NCI-H345 treated with DMSO at 0.1 percent for 48 hours (cell line): ENCODE data around the gene SNED1.

Source experiments
- DNase-seq: peaks from one replicate; lab custom pipeline; 2025; ENCODE audit not compliant: unreplicated experiment; lab: John Stamatoyannopoulos, UW

Gene SNED1

GRCh38 chr2:241020629-241021190, 22.3 kb downstream of the SNED1 start:
- no peak for DNase-seq

DNA sequence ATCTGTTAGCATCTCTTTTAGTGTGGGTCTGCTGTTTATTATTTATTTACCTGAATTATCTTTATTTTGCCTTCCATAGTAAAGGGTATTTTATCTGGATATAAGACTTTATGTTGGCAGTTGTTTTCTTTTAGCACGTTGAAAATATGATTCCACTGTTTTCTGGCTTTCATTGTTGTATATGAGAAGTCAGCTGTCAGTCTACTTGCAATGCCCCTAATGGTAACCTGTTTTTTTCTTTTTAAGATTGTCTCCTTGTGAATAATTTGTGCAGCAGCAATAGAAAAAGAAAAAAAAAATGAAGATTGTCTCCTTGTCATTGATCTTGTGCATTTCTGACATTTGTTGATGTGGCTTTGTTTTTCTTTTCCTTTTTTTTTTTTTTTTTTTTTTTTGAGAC, 27.2 kb downstream of the SNED1 start:
- no peak for DNase-seq

DNA sequence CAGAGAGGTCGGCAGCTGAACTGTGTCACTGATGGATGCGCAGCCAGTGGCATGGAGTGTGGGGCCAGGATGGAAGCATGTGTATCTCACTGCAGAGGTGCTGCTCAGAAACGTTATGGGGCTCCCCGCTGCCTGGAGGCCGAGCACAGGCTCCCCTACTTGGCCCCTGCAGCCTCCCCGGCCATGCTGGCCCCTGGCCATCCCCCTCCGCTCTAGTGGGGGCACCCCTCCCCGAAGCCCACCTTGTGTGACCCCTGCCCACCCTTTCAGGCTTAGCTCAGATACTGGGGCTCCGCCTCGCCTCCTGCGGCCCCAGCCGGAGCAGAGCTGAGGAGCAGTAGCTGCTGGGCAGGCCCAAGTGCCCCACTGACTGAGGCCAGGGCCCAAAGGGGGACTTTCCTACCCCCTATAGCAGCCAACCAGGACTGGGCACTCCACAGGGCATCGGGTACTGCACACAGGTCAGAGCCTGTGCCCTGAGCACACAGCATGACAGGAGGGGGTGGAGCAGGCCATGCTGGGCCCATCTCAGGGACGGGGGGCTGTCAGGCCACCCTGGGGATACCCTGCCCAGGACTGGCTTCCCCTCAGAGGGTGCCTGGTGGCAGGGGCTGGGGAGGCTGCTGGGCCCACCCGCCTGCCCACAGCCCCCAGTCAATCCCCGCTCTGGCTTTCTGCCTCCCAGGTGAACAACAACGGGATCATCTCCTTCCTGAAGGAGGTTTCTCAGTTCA, 31.3 kb downstream of the SNED1 start:
- DNase-seq, result no peak

DNA sequence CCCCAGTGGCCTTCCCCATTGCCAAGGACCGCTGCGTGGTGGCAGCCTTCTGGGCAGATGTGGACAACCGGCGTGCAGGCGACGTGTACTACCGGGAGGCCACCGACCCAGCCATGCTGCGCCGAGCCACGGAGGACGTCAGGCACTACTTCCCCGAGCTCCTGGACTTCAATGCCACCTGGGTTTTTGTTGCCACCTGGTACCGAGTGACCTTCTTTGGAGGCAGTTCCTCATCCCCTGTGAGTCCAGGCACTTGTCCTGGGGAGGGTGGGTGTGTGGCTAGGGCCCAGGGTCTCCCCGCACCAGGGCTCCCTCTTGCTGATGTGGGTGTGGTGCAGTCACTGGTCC, 31.9 kb downstream of the SNED1 start:
- no peak for DNase-seq

DNA sequence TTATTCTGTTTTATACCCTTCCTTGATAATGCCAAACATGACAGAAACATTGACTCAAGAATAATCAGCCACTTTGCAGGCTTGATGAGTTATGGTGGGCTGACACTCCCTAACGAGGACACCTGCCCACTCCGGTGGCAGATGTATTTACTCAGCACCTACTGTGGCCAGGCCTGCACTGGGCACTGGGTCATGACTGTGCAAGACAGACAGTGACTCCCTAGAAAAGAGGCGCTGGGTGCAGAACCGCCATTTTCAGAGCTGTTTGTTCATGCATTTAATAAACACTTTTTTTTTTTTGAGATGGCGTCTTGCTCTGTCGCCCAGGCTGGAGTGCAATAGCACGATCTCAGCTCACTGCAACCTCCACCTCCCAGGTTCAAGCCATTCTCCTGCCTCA, 32.5 kb downstream of the SNED1 start:
- DNase-seq, result no peak

- DNase-seq, result no peak
Measured at GRCh38 chr2:241031436-241032165, 33.2 kb downstream of the SNED1 start.

GRCh38 chr2:241033336-241033987, 35.0 kb downstream of the SNED1 start:
- no peak for DNase-seq

GRCh38 chr2:241033994-241034393, 35.6 kb downstream of the SNED1 start:
- no peak for DNase-seq

DNA sequence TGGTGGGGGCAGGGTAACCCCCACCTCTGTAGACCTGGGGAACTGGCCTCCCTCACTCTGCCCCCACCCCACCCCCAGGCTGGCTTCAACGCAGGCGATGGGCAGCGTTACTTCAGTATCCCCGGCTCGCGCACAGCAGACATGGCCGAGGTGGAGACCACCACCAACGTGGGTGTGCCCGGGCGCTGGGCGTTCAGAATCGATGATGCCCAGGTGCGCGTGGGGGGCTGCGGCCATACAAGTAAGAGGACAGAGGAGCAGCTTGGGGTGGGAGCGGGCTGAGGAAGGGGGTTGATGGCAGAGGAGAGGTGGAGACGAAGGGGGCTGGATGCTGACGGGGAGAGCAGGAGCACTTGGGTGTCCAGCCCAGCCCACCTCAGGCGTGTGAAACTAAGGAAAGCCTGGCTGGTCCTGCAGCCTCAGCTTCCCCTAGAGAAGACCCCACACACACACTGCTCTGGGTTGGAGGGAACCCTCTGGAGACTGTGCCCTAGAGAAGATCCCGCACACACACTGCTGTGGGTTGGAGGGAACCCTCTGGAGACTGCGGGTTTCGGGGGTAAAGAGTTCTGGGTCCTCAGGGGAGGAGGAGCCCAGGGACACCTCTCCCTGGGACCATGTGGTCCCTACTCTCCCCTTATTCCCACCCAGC, 36.2 kb downstream of the SNED1 start:
- DNase-seq, result no peak

DNA sequence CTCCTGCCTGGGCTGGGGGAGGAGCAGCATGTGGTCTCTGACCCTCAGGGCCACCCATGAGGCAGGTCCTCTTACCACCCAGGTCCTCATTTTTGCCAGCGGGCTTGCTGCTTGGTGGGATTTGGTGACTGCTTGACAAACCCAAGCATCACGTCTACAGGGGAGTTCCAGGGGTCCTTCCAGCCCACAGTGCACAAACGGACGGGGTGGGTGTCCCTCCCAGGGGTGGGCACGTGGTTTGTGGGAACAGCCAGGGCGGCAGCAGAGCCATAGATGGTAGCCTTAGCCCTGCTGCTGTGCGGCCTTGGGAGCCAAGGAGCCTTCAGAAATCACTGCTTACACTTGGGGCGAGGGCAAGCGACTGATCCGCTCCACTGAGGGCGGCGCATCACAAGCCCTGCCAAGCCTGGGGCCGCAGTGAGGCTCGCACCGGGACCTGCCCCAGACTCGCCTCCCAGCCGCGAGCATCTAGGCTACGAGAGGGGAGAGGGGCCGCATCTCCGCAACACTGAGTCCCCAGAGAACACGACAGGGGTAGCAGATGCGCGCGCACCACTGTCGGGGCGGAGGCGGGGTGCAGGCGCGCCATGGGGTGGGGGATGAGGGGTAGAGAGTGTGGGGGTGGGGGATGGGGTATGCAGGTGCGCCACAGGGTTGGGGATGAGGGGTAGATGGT, 36.9 kb downstream of the SNED1 start:
- no peak for DNase-seq

DNA sequence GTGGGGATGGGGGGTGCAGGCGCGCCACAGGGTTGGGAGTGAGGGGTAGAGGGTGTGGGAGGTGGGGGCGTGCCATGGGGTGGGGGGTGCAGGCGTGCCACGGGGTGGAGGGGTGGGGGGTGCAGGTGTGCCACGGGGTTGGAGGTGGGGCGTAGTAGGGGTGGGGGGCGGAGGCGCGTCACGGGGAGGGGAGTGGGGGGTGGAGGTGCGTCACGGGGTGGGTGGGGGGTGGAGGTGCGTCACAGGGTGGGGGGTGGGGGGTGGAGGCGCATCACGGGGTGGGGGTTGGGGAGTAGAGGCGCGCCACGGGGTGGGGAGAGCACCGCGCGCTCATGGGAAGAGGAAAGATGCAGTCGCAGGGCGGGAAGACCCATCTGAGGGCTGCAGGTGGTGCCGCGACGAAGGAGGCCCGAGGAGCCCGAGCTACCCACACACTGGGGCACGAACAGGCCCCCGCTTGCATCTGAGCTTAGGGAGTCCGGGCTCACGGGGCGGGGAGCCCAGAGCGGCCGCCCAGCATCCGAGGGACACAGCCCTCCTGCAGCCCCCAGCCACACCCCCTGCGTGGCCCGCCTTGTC, 37.5 kb downstream of the SNED1 start:
- DNase-seq, result no peak

GRCh38 chr2:241036397-241036963, 38.1 kb downstream of the SNED1 start:
- peak; percentile 31 for DNase-seq

GRCh38 chr2:241036964-241037421, 38.6 kb downstream of the SNED1 start:
- DNase-seq, result no peak

- no peak for DNase-seq
Measured at GRCh38 chr2:241037498-241037897, 39.1 kb downstream of the SNED1 start.

- no peak for DNase-seq
Measured at GRCh38 chr2:241038374-241039180, 40.2 kb downstream of the SNED1 start.

DNA sequence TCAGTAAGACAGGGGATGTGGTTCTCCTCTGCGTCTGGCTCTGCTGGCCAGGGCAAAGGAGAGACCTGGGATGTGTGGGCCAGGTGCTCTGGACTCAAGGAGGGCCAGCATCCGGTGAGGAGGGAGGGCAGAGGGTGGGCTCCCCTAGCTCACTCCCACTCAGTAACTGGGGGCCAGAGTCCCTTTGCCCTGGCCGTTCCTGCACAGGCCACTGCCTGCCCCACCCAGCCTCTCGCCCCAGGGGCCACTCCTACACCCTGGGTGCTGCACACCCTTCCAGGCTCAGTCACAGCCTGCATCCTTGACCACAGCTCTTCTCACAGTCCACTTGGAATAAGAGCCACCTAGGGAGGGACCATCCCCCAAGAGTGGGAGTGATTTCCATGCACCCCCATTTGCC, 41.0 kb downstream of the SNED1 start:
- DNase-seq, result no peak

DNA sequence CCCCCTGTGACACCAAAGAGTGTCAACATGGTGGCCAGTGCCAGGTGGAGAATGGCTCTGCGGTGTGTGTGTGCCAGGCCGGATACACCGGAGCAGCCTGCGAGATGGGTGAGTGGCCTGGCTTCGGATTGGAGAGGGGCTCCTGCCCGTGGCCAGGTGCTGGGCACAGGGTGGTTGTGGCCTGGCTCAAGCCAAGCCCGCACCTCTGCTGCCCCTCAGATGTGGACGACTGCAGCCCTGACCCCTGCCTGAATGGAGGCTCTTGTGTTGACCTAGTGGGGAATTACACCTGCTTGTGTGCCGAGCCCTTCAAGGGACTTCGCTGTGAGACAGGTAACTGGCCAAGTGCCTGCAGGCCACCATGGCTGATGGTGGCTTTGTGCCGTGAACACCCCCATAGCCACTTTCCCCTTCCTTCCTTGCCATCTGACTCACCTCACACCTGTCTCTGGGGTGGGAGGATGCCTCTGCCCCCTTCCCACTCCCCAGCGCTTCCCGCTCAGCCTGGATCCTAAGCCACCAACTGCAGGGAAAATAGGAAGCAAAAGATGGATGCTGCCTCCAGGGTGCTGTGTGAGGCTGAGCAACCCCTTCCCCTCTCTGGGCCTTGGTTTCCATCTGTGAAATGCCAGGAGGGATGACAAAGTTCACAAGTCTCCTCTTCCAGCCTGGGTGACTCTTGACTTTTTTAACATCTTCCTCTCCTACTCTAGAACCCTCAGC, 41.8 kb downstream of the SNED1 start:
- no peak for DNase-seq

DNA sequence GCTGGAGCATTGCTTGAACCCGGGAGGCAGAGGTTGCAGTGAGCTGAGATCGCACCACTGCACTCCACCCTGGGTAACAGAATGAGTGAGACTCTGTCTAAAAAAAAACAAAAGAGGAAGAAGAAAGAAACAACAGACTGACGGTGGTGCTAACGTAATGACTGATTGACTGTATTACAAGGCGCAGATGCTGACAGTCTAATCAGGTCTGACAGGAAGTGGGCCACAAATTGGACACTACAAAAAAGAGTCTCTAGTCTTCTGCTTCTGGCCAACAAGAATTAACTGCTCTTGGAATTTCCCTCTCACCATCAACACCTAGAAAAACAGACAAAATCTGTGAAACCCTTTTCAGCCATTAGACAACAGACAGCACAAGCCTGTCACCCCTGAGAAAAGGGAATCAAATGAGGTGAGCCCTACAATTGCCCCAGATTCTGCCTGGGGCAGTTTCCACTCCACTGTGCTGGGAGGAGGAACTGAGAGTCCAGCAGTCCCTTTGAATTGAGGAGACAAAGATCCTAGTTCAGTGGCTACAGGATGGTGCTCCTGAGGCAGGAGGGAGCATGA, 43.3 kb downstream of the SNED1 start:
- no peak for DNase-seq
